WTC11 (cell line): ENCODE results near the gene NKAIN4. TPM values are rescaled to one million over a fixed set of nuclear protein-coding genes. Genes with fewer than 3 reads are reported as not detected.

Experiments used
- ATAC-seq: fragments of 200-7000 bp; cut with Tn5 transposase; 2 replicates; pipeline ENCODE4 v1.10.0; 2021; ENCODE audit warnings: mild to moderate bottlenecking, moderate library complexity
- CTCF ChIA-PET: fragments of 300-600 bp; sonication (Branson Sonifier 250); formaldehyde crosslinking; loops from one replicate; lab custom pipeline; 2021; ENCODE audit warnings: antibody characterized with exemption; lab: Charles Lee
- POLR2A ChIA-PET: fragments of 350-600 bp; sonication (Branson Sonifier 250); formaldehyde crosslinking; loops from one replicate; lab custom pipeline; 2021; ENCODE audit warnings: antibody characterized with exemption; lab: Charles Lee
- DNase-seq: peaks from one replicate; pipeline ENCODE4 v3.0.0; 2021; ENCODE audit warnings: low spot score
- H3K27ac Mint-ChIP-seq: 2 replicates; pipeline ENCODE4 v1.8.0; 2021; ENCODE audit warnings: mixed read lengths
- H3K27me3 Mint-ChIP-seq: 2 replicates; pipeline ENCODE4 v1.8.0; 2021; ENCODE audit warnings: low read depth, mild to moderate bottlenecking, moderate library complexity, mixed read lengths
- H3K36me3 Mint-ChIP-seq: 2 replicates; pipeline ENCODE4 v1.8.0; 2021; ENCODE audit warnings: mixed read lengths
- H3K4me1 Mint-ChIP-seq: 2 replicates; pipeline ENCODE4 v1.8.0; 2022; ENCODE audit warnings: mixed read lengths
- H3K4me3 Mint-ChIP-seq: 2 replicates; pipeline ENCODE4 v1.8.0; 2021; ENCODE audit warnings: mild to moderate bottlenecking, moderate library complexity, mixed read lengths
- H3K9me3 Mint-ChIP-seq: 2 replicates; pipeline ENCODE4 v1.8.0; 2021; ENCODE audit warnings: mixed read lengths
- AFF4 ChIP-seq: sonication (generic); formaldehyde crosslinking; IDR thresholded peaks from 2 replicates; pipeline ENCODE4 v1.8.1; 2023; ENCODE audit warnings: mild to moderate bottlenecking, missing genetic modification reagents, borderline replicate concordance
- ARID4B ChIP-seq: sonication (generic); formaldehyde crosslinking; IDR thresholded peaks from 2 replicates; pipeline ENCODE4 v1.8.0; 2023; ENCODE audit warnings: missing genetic modification reagents, mild to moderate bottlenecking, borderline replicate concordance
- ATF1 ChIP-seq: sonication (generic); formaldehyde crosslinking; IDR thresholded peaks from 2 replicates; pipeline ENCODE4 v1.8.1; 2023; ENCODE audit warnings: mild to moderate bottlenecking, moderate library complexity, missing genetic modification reagents
- CDX4 ChIP-seq: fragments of 250-450 bp; sonication (Bioruptor Pico); IDR thresholded peaks from 2 replicates; pipeline ENCODE4 v1.9.0; 2021; ENCODE audit warnings: moderate library complexity, mild to moderate bottlenecking, inconsistent platforms, borderline replicate concordance
- ELF4 ChIP-seq: sonication (generic); formaldehyde crosslinking; IDR thresholded peaks from 2 replicates; pipeline ENCODE4 v1.8.1; 2022; ENCODE audit warnings: low read depth, mild to moderate bottlenecking, moderate library complexity, missing genetic modification reagents
- ETV6 ChIP-seq: sonication (generic); formaldehyde crosslinking; IDR thresholded peaks from 2 replicates; pipeline ENCODE4 v1.8.1; 2022; ENCODE audit warnings: mild to moderate bottlenecking, missing genetic modification reagents
- JAZF1 ChIP-seq: fragments of 250-450 bp; sonication (Bioruptor Pico); IDR thresholded peaks from 2 replicates; pipeline ENCODE4 v1.9.0; 2021; ENCODE audit warnings: moderate library complexity, mild to moderate bottlenecking, inconsistent platforms
- MAX ChIP-seq: sonication (generic); formaldehyde crosslinking; IDR thresholded peaks from 2 replicates; pipeline ENCODE4 v1.8.0; 2022; ENCODE audit warnings: mild to moderate bottlenecking, missing genetic modification reagents
- NR3C1 ChIP-seq: sonication (generic); formaldehyde crosslinking; conservative IDR thresholded peaks from 2 replicates; pipeline ENCODE4 v1.8.1; 2023; ENCODE audit warnings: low read depth, mild to moderate bottlenecking, missing genetic modification reagents
- RORB ChIP-seq: fragments of 250-450 bp; sonication (Bioruptor Pico); IDR thresholded peaks from 2 replicates; pipeline ENCODE4 v1.9.0; 2021; ENCODE audit warnings: mild to moderate bottlenecking
- SMAD3 ChIP-seq: sonication (generic); formaldehyde crosslinking; IDR thresholded peaks from 2 replicates; pipeline ENCODE4 v1.8.0; 2022; ENCODE audit warnings: missing genetic modification reagents, mild to moderate bottlenecking, borderline replicate concordance
- SP1 ChIP-seq: sonication (generic); formaldehyde crosslinking; conservative IDR thresholded peaks from 2 replicates; pipeline ENCODE4 v1.8.1; 2022; ENCODE audit warnings: missing genetic modification reagents
- TEAD1 ChIP-seq: sonication (generic); formaldehyde crosslinking; IDR thresholded peaks from 2 replicates; pipeline ENCODE4 v1.8.0; 2022; ENCODE audit warnings: mild to moderate bottlenecking, missing genetic modification reagents
- ZNF121 ChIP-seq: sonication (generic); formaldehyde crosslinking; IDR thresholded peaks from 2 replicates; pipeline ENCODE4 v1.8.0; 2023; ENCODE audit warnings: missing genetic modification reagents
- ZNF138 ChIP-seq: sonication (generic); formaldehyde crosslinking; conservative IDR thresholded peaks from 2 replicates; pipeline ENCODE4 v1.8.1; 2022; ENCODE audit warnings: mild to moderate bottlenecking, moderate library complexity, missing genetic modification reagents
- ZNF396 ChIP-seq: fragments of 250-450 bp; sonication (Bioruptor Pico); IDR thresholded peaks from 2 replicates; pipeline ENCODE4 v1.8.0; 2021; ENCODE audit warnings: mild to moderate bottlenecking, moderate library complexity, borderline replicate concordance
- ZNF423 ChIP-seq: fragments of 250-450 bp; sonication (Bioruptor Pico); IDR thresholded peaks from 2 replicates; pipeline ENCODE4 v2.1.2; 2022; ENCODE audit warnings: mild to moderate bottlenecking, moderate library complexity
- total RNA-seq: library from RNA; stranded (reverse); gene quantifications from 3 replicates; pipeline ENCODE4 v1.2.3, GENCODE V29; 2021
- TF ChIP-seq, protein P1 (sequence below): sonication (generic); formaldehyde crosslinking; IDR thresholded peaks from 2 replicates; pipeline ENCODE4 v1.8.1; 2022; ENCODE audit warnings: low read depth, mild to moderate bottlenecking, moderate library complexity, missing genetic modification reagents, borderline replicate concordance
- TF ChIP-seq, protein P2 (sequence below): sonication (generic); formaldehyde crosslinking; IDR thresholded peaks from 2 replicates; pipeline ENCODE4 v1.8.0; 2022; ENCODE audit warnings: mild to moderate bottlenecking, missing genetic modification reagents
- TF ChIP-seq, protein P3 (sequence below): fragments of 250-450 bp; sonication (Bioruptor Pico); IDR thresholded peaks from 2 replicates; pipeline ENCODE4 v2.1.2; 2022; ENCODE audit warnings: mild to moderate bottlenecking, moderate library complexity

The NKAIN4 gene
- total RNA-seq, 1 experiment from 2014 or later = 7.2 TPM

GRCh38 chr20:63295422-63295821 lies 41.2 kb upstream of the NKAIN4 start (continued):
- TF ChIP-seq AFF4 (CRISPR knock-in tag) (no peak), SMAD3 (CRISPR knock-in tag) (no peak), ATF1 (CRISPR knock-in tag) (no peak), ZNF138 (CRISPR knock-in tag) (no peak)
- TF ChIP-seq, all 79 proteins: peak for 0

DNA sequence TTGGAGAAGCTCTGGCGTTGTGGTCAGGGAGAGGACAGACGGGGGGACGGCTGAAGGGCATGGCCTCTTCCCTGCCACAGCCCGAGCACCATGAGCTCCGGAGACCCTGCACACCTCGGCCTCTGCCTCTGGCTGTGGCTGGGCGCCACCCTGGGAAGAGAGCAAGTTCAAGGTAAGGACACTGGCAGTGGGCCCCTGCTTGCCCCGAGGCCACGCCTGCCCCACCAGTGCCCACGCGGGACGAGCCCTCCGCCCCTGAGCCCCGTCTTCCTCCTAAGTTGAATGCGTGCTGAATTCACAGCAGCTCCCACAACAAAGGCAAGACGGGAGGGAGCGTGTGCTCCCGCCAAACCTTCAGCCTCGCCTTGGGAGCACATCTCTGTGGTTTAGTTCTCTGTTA lies 40.8 kb upstream of the NKAIN4 start:
- no peaks in the 10 kb centered on the region for H3K36me3 Mint-ChIP-seq
- H3K27ac Mint-ChIP-seq = no peak overlapping the region
- ATAC-seq (no peak), DNase-seq (no peak)
- no peak overlapping the region for H3K4me3 Mint-ChIP-seq
- TF ChIP-seq CDX4 = no peak
- no peak for TF ChIP-seq MAX
- no peak for TF ChIP-seq SP1
- no peak for TF ChIP-seq ZNF396
- no peak for TF ChIP-seq JAZF1 (CRISPR knock-in tag)
- no peak for TF ChIP-seq RORB
- TF ChIP-seq ETV6 (CRISPR knock-in tag) = no peak
- TF ChIP-seq ATF1 (CRISPR knock-in tag) = no peak
- no peak for TF ChIP-seq ELF4
- TF ChIP-seq TEAD1 = no peak
- no peak for TF ChIP-seq ZNF121 (CRISPR knock-in tag)
- no peak for TF ChIP-seq ZNF423
- H3K27me3 Mint-ChIP-seq = peaks cover 8% of the 10 kb centered on the region
- ChIA-PET CTCF (interaction anchor here (0.9 to 8.1 kb wide), 11 partner anchors 15 to 122 kb away, joined by 3 to 79 read pairs (median 5); partner anchors contain the start of gene ARFGAP1), POLR2A (no interaction called here)
- peaks cover 20% of the 10 kb centered on the region for H3K4me1 Mint-ChIP-seq
- H3K9me3 Mint-ChIP-seq = peaks cover 3% of the 10 kb centered on the region; the same call in 1 of the 2 replicates

- H3K36me3 Mint-ChIP-seq = no peaks in the 10 kb centered on the region
- H3K4me3 Mint-ChIP-seq = no peak overlapping the region
- H3K4me1 Mint-ChIP-seq = peaks cover 20% of the 10 kb centered on the region
- ChIA-PET POLR2A (interaction anchor here (1.1 kb wide), 1 partner anchor 22 kb away, joined by 3 read pairs; the partner anchor contains the start of gene ARFGAP1), CTCF (interaction anchor here (1.0 to 8.1 kb wide), 9 partner anchors 15 to 90 kb away, joined by 3 to 79 read pairs (median 6); partner anchors contain the start of gene ARFGAP1)
- peaks cover 3% of the 10 kb centered on the region; the same call in 1 of the 2 replicates for H3K9me3 Mint-ChIP-seq
- H3K27me3 Mint-ChIP-seq = peaks cover 8% of the 10 kb centered on the region
- ATAC-seq (no peak), DNase-seq (no peak)
- no peak overlapping the region for H3K27ac Mint-ChIP-seq
- TF ChIP-seq ARID4B (no peak), NR3C1 (CRISPR knock-in tag) (no peak), ATF1 (CRISPR knock-in tag) (no peak), ELF4 (no peak)
- TF ChIP-seq, protein P1, sequence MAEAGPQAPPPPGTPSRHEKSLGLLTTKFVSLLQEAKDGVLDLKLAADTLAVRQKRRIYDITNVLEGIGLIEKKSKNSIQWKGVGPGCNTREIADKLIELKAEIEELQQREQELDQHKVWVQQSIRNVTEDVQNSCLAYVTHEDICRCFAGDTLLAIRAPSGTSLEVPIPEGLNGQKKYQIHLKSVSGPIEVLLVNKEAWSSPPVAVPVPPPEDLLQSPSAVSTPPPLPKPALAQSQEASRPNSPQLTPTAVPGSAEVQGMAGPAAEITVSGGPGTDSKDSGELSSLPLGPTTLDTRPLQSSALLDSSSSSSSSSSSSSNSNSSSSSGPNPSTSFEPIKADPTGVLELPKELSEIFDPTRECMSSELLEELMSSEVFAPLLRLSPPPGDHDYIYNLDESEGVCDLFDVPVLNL = no peak
- TF ChIP-seq, protein P2, sequence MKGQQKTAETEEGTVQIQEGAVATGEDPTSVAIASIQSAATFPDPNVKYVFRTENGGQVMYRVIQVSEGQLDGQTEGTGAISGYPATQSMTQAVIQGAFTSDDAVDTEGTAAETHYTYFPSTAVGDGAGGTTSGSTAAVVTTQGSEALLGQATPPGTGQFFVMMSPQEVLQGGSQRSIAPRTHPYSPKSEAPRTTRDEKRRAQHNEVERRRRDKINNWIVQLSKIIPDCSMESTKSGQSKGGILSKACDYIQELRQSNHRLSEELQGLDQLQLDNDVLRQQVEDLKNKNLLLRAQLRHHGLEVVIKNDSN (CRISPR knock-in tag) = no peak
- TF ChIP-seq, protein P3, sequence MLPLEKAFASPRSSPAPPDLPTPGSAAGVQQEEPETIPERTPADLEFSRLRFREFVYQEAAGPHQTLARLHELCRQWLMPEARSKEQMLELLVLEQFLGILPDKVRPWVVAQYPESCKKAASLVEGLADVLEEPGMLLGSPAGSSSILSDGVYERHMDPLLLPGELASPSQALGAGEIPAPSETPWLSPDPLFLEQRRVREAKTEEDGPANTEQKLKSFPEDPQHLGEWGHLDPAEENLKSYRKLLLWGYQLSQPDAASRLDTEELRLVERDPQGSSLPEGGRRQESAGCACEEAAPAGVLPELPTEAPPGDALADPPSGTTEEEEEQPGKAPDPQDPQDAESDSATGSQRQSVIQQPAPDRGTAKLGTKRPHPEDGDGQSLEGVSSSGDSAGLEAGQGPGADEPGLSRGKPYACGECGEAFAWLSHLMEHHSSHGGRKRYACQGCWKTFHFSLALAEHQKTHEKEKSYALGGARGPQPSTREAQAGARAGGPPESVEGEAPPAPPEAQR = no peak
These were observed 40.3 kb upstream of the NKAIN4 start for GRCh38 chr20:63294536-63294900.
